Measurements from ENCODE around the gene NLN. TPM values are rescaled to one million over a fixed set of nuclear protein-coding genes. Genes with fewer than 3 reads are reported as not detected.

The NLN gene
- total RNA-seq, 2 experiments from 2014 or later, result 1.4 to 2.5 TPM

- CTCF ChIA-PET, result interaction anchor here (1.5 kb wide), 1 partner anchor 10 kb away, joined by 5 read pairs; no protein-coding TSS in a partner anchor
- Mint-ChIP-seq H3K9me3 (no peaks in the 10 kb centered on the region), H3K4me3 (no peak overlapping the region), H3K27ac (no peak overlapping the region), H3K27me3 (no peaks in the 10 kb centered on the region), H3K36me3 (ENCODE audit: low read depth) (no peaks in the 10 kb centered on the region), H3K4me1 (ENCODE audit: low read depth) (peaks cover 29% of the 10 kb centered on the region)
- ATAC-seq (ENCODE audit: poor library complexity) (no peak), DNase-seq (no peak)
- POLR2A ChIA-PET, result interaction anchor here (1.2 kb wide), 1 partner anchor 108 kb away, joined by 4 read pairs; the partner anchor contains the start of gene ERBIN
- Histone ChIP-seq H3K9me3 (ENCODE audit: control insufficient read depth in 1 of 2, insufficient read depth in 1 of 2, low read length in 2 of 2) (no peaks in the 10 kb centered on the region), H3K4me1 (ENCODE audit: insufficient read depth, low read length) (no peaks in the 10 kb centered on the region), H3K27me3 (ENCODE audit: control insufficient read depth in 1 of 2, insufficient read depth in 2 of 2, low read length in 2 of 2) (no peaks in the 10 kb centered on the region), H3K4me3 (ENCODE audit: low read length) (no peak overlapping the region), H3K27ac (ENCODE audit: low read depth in 1 of 2, low read length in 2 of 2) (no peak overlapping the region), H3K36me3 (ENCODE audit: insufficient read depth, low read length) (no peaks in the 10 kb centered on the region)
- no peak for TF ChIP-seq CTCF (IDR thresholded peaks at IDR 0.05)
- intact Hi-C loops (cut with DNase I, micrococcal nuclease), result no loop called here
Observed at GRCh38 chr5:65817931-65818330, 95.9 kb downstream of the NLN start.

- Mint-ChIP-seq H3K4me1 (ENCODE audit: low read depth) (peaks cover 24% of the 10 kb centered on the region), H3K27me3 (no peaks in the 10 kb centered on the region), H3K4me3 (no peak overlapping the region), H3K9me3 (no peaks in the 10 kb centered on the region), H3K27ac (no peak overlapping the region), H3K36me3 (ENCODE audit: low read depth) (no peaks in the 10 kb centered on the region)
- intact Hi-C loops (cut with DNase I, micrococcal nuclease), result no loop called here
- no peak for ATAC-seq (ENCODE audit: poor library complexity)
- Histone ChIP-seq H3K4me3 (ENCODE audit: low read length) (no peak overlapping the region), H3K27ac (ENCODE audit: low read depth in 1 of 2, low read length in 2 of 2) (no peak overlapping the region), H3K36me3 (ENCODE audit: insufficient read depth, low read length) (no peaks in the 10 kb centered on the region), H3K4me1 (ENCODE audit: insufficient read depth, low read length) (no peaks in the 10 kb centered on the region), H3K9me3 (ENCODE audit: control insufficient read depth in 1 of 2, insufficient read depth in 1 of 2, low read length in 2 of 2) (no peaks in the 10 kb centered on the region), H3K27me3 (ENCODE audit: control insufficient read depth in 1 of 2, insufficient read depth in 2 of 2, low read length in 2 of 2) (no peaks in the 10 kb centered on the region)
- no peak for DNase-seq
- POLR2A ChIA-PET, result no interaction called here
- no peak for TF ChIP-seq CTCF (IDR thresholded peaks at IDR 0.05)
- CTCF ChIA-PET, result interaction anchor here (1.5 kb wide), 1 partner anchor 11 kb away, joined by 5 read pairs; no protein-coding TSS in a partner anchor
Observed at GRCh38 chr5:65818592-65818991, 96.6 kb downstream of the NLN start.

- H3K4me3 Mint-ChIP-seq, result no peak overlapping the region
- Histone ChIP-seq H3K36me3 (ENCODE audit: insufficient read depth, low read length) (no peaks in the 10 kb centered on the region), H3K9me3 (ENCODE audit: control insufficient read depth in 1 of 2, insufficient read depth in 1 of 2, low read length in 2 of 2) (no peaks in the 10 kb centered on the region), H3K4me3 (ENCODE audit: low read length) (no peak overlapping the region), H3K4me1 (ENCODE audit: insufficient read depth, low read length) (no peaks in the 10 kb centered on the region), H3K27me3 (ENCODE audit: control insufficient read depth in 1 of 2, insufficient read depth in 2 of 2, low read length in 2 of 2) (no peaks in the 10 kb centered on the region), H3K27ac (ENCODE audit: low read depth in 1 of 2, low read length in 2 of 2) (no peak overlapping the region)
- ATAC-seq (ENCODE audit: poor library complexity), result no peak
- no peaks in the 10 kb centered on the region for H3K36me3 Mint-ChIP-seq (ENCODE audit: low read depth)
- POLR2A ChIA-PET, result interaction anchor here (1.0 kb wide), 1 partner anchor 15 kb away, joined by 4 read pairs; no protein-coding TSS in a partner anchor
- CTCF ChIA-PET, result no interaction called here
- DNase-seq, result no peak
- no peaks in the 10 kb centered on the region for H3K27me3 Mint-ChIP-seq
- no peak overlapping the region for H3K27ac Mint-ChIP-seq
- no peaks in the 10 kb centered on the region for H3K9me3 Mint-ChIP-seq
- peaks cover 19% of the 10 kb centered on the region for H3K4me1 Mint-ChIP-seq (ENCODE audit: low read depth)
- intact Hi-C loops (cut with DNase I, micrococcal nuclease), result no loop called here
- TF ChIP-seq CTCF (IDR thresholded peaks at IDR 0.05), result no peak
Observed at GRCh38 chr5:65819215-65819904, 97.4 kb downstream of the NLN start.

Measured in CD4-positive, alpha-beta T cell (primary cell).